C4-2B (cell line): ENCODE data around the gene PLEKHA5.

Experiments used
- H3K27ac ChIP-seq: fragments of 450-650 bp; 2 replicates; pipeline ENCODE4 v1.5.1; 2017
- ZFX ChIP-seq: fragments of 450-650 bp; IDR thresholded peaks from 2 replicates; pipeline ENCODE4 v1.6.1; 2017
- TF ChIP-seq, protein P1 (sequence below): fragments of 450-650 bp; conservative IDR thresholded peaks from 2 replicates; pipeline ENCODE4 v1.5.1; 2017; ENCODE audit warnings: mild to moderate bottlenecking

The PLEKHA5 gene

DNA sequence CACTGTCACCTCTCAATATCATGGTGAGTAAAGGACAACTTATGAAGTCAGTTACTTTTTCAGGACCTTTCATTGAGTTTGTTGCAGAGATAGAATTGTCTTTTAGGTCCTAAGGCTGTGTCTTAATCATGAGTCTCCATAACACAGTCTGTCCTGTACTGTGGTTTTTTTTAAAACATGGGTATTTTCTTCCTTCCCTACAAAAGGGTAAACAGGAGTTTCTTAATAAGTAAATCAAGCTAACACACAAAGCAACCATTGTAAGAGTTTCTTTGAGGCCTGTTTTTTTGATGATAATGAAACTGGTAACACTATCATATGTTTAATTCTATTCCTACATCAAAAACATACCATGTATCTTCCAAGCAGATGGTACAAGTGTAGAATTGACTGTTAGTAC lies 101.4 kb downstream of the PLEKHA5 start:
- TF ChIP-seq, protein P1, sequence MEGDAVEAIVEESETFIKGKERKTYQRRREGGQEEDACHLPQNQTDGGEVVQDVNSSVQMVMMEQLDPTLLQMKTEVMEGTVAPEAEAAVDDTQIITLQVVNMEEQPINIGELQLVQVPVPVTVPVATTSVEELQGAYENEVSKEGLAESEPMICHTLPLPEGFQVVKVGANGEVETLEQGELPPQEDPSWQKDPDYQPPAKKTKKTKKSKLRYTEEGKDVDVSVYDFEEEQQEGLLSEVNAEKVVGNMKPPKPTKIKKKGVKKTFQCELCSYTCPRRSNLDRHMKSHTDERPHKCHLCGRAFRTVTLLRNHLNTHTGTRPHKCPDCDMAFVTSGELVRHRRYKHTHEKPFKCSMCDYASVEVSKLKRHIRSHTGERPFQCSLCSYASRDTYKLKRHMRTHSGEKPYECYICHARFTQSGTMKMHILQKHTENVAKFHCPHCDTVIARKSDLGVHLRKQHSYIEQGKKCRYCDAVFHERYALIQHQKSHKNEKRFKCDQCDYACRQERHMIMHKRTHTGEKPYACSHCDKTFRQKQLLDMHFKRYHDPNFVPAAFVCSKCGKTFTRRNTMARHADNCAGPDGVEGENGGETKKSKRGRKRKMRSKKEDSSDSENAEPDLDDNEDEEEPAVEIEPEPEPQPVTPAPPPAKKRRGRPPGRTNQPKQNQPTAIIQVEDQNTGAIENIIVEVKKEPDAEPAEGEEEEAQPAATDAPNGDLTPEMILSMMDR, result no peak
- TF ChIP-seq ZFX, result no peak
- no peak overlapping the region for H3K27ac ChIP-seq

DNA sequence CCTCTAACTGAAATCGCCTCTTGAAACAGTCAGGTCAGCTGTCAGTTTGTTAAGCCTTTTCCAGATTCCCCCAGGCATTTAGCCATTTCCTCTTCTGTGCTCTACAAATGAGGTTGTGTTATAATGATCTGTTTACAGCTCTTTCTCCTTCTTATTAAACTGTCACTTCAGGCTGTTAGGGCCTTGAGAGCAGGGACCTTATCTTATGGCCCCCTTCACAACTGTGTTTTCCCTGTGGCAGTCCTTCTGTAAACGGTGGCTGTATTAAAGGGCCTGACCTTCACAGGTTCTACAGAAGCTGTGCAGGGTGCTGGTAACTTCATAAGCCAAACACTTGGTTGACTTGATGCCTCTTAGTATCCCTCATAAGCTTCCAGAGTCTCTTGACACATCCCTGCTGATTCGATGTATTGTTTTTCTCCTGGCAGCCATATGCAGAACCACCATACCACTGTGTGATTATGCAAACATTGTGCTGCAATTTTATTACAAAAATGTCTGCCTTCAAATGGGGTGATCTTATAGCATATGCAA lies 104.7 kb downstream of the PLEKHA5 start:
- TF ChIP-seq, protein P1, result no peak
- no peak for TF ChIP-seq ZFX
- no peak overlapping the region for H3K27ac ChIP-seq

DNA sequence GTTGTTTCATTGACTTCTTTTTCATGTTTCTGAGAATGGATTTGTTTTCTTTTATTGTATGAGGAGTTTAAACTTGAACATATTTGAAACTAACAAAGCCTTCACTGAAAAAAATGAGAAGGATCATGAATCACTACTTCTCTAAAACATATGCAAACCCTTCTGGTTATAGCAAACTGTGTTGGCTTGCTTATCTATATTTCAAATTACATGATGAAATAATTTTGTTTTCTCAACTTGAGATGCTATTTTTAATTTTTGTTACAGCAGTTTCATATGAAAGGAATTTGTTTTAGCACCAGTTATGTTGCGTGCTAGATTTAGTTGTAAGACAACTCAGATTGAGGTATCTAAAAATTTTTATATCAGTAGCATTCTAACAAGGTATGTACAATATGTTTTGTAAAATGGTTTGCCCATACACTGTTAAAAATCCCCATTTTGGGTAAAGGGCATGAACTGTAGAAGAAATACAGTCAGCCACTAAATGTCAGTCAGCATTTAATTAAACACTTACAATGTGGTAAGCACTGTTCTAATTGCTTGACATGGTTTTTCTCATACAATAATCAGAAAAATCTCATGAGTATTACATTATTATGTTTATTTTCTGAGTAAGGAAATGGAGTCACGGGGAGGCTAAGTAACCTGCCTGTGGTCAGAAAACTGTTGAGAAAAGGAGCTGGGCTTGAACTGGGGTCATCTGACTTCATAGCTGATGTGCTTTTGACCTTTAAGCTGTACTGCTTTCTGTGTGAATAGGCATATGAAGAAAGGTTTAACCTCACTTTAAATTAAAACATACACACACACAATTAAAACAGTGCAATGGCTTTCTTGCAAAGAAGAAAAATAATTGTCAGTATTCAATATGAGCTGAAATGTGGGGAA lies 105.7 kb downstream of the PLEKHA5 start:
- H3K27ac ChIP-seq, result no peak overlapping the region
- TF ChIP-seq, protein P1, result no peak
- no peak for TF ChIP-seq ZFX

DNA sequence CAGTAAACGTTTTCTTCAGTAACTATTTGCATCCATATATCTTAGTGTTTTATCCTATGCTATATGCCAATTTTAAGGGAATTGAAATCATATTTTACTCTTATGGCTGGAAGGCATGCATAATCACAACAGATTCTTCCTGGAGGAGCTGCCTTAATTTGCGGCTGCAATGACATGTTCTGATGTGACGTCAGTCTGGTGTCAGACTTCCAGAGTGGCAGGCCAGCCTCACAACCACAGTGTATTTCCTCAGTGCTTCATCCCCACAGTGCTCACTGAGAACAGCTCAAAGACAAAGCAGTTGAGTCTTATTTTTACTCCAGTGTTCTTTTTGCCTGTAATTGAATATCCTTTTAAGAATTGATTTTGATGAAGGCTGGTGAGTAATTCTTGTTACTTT lies 107.1 kb downstream of the PLEKHA5 start:
- no peak for TF ChIP-seq ZFX
- TF ChIP-seq, protein P1, result no peak
- no peak overlapping the region for H3K27ac ChIP-seq

DNA sequence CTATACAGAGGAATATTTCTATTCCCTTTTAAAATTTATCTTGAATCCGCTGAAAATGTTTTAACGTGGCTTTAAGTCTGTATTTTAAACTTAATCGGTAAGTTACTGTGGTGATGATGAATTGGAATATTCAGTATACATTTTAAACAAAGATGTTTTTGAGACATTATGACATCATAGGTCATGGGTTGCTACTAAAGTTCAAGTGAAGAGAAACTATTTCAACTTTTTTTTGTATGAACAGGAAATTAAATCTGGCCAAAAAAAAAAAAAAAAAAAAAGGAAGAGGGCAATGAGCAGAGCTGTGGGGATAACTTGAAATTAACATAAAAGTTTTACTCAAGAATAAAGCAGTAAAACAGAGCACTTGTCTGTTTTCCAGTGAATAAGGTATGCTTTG lies 109.0 kb downstream of the PLEKHA5 start:
- H3K27ac ChIP-seq, result no peak overlapping the region

DNA sequence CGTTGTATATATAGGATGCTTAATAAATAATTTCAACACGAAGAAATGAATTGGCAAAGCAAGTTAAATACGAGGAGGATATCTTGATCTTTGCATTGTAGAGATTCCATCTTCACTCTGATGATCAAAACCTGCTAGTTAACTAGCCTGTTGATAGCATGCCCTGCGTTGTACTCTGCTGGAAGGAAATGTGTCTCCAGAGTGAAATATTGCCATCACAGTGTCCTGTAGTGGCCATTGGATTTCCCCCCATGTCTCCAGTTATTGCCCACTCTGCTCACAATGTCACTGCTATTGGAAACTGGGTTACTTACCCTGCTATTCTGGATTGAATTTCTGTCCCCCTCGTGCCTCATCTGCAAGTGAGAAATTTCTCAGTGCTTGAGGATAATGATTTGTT lies 109.6 kb downstream of the PLEKHA5 start:
- no peak overlapping the region for H3K27ac ChIP-seq
- TF ChIP-seq ZFX, result no peak

More for the DNA sequence above, 109.0 kb downstream of the PLEKHA5 start:
- TF ChIP-seq, protein P1, result no peak
- TF ChIP-seq ZFX, result no peak

DNA sequence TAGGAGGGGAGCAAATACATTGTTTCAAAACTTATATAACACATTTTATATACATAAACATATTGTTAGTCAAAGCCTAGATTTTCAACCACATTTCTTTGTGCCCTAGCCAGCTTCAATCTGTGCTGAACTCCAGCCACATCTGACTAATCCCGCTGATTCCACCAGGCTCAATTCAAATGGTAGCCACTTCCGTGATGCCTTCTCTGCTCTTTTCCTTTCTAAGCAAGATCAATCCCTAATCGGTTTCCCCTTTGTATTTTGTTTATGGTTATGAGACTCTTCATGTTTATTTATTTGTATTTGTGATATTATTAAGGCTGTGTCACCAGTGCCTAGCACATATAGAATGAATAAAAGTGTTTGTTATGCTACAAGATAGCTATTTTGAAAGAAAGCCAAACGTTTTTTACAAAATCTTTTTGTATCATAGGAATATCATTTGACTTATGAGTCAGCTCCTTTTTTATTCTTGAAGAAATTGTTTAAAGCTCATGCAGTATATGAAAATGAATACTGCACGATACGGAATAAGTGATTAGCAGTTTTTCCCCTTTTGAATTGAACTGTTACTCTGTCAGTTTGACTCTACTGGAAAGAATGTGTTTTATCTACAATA lies 110.2 kb downstream of the PLEKHA5 start:
- TF ChIP-seq, protein P1, result no peak
- no peak for TF ChIP-seq ZFX
- no peak overlapping the region for H3K27ac ChIP-seq
